NCI-H345 treated with DMSO at 0.1 percent for 48 hours (cell line): ENCODE measurements around the gene SLC22A5.

Source experiments
- DNase-seq: peaks from one replicate; lab custom pipeline; 2025; ENCODE audit not compliant: unreplicated experiment; lab: John Stamatoyannopoulos, UW

SLC22A5 gene

GRCh38 chr5:132369474-132370180 lies at the start of gene SLC22A5:
TSS of gene SLC22A5 (plus strand) at chr5:132369710. CDS start at chr5:132369973, 263 bp downstream.
- DNase-seq = peak; percentile 42

- DNase-seq = no peak
These were observed 49.5 kb upstream of the SLC22A5 start for GRCh38 chr5:132319975-132320374.

GRCh38 chr5:132321109-132321721 lies 48.3 kb upstream of the SLC22A5 start:
- no peak for DNase-seq

- no peak for DNase-seq
These were observed 47.2 kb upstream of the SLC22A5 start for GRCh38 chr5:132322266-132322665.

- no peak for DNase-seq
These were observed 46.3 kb upstream of the SLC22A5 start for GRCh38 chr5:132323202-132323601.

- no peak for DNase-seq
These were observed 43.8 kb upstream of the SLC22A5 start for GRCh38 chr5:132325691-132326090.

- no peak for DNase-seq
These were observed 42.1 kb upstream of the SLC22A5 start for GRCh38 chr5:132327252-132327955.

- no peak for DNase-seq
These were observed 34.7 kb upstream of the SLC22A5 start for GRCh38 chr5:132334812-132335211.

GRCh38 chr5:132335402-132335801 lies 34.1 kb upstream of the SLC22A5 start:
- no peak for DNase-seq

GRCh38 chr5:132339502-132339901 lies 30.0 kb upstream of the SLC22A5 start:
- no peak for DNase-seq

GRCh38 chr5:132342291-132343180 lies 27.0 kb upstream of the SLC22A5 start:
- DNase-seq = no peak

GRCh38 chr5:132344775-132345514 lies 24.6 kb upstream of the SLC22A5 start:
- no peak for DNase-seq

GRCh38 chr5:132353486-132353995 lies 16.0 kb upstream of the SLC22A5 start:
- DNase-seq = no peak

- DNase-seq = no peak
These were observed 14.9 kb upstream of the SLC22A5 start for GRCh38 chr5:132354381-132355139.

- no peak for DNase-seq
These were observed 14.3 kb upstream of the SLC22A5 start for GRCh38 chr5:132355140-132355765.

- no peak for DNase-seq
These were observed 10.7 kb upstream of the SLC22A5 start for GRCh38 chr5:132358775-132359174.

GRCh38 chr5:132362086-132362485 lies 7.4 kb upstream of the SLC22A5 start:
- DNase-seq = no peak

- no peak for DNase-seq
These were observed 5.9 kb upstream of the SLC22A5 start for GRCh38 chr5:132363431-132364112.
